ENCODE data around the gene COMP. TPM values are rescaled to one million over a fixed set of nuclear protein-coding genes. Genes with fewer than 3 reads are reported as not detected.

COMP gene
- total RNA-seq, 1 donor from 2014 or later: 1.7 TPM

DNA sequence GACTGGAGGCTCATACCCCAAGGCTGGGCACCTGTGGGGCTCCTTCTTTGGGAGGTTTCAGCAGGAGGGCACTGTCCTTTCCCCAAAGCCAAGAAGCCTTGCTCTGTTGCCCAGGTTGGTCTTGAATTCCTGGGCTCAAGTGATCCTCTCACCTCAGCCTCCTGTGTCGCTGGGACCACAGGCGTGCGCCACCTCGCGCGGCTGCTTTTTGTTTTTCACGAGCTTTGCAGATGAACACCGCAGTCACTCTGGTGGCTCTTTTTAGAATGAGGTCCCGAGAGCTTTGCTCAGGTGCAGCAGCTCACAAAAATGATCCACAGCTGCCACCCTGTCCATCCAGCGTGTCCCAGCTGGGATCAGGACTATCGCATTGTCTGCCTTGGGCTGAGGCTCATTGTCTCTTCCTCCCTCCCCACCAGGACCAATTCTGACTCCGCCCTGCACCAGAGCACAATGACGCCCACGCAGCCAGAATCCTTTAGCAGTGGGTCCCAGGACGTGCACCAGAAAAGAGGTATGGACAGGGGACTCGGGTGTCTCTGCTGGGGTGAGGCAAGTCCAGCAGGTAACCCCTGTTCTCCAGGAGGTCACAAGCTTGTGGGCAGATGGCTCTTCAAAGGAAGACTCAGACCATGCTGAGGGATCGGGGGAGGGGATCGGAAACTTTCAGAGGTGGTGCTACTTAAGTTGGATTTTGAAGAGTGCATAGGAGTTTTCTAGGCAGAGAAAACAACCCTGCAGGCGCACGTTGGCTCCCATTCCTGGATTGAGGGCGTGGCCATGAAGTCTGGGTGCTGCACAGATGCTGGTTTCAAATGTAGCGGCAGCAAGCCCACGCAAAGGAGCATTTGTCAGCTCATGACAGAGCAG is 41.5 kb downstream of the COMP start:
- Mint-ChIP-seq H3K27me3 (ENCODE audit: low read depth, unreplicated experiment) (peaks cover 2% of the 10 kb centered on the region), H3K4me3 (ENCODE audit: unreplicated experiment) (no peak overlapping the region), H3K9me3 (ENCODE audit: unreplicated experiment) (no peaks in the 10 kb centered on the region), H3K27ac (ENCODE audit: unreplicated experiment) (no peak overlapping the region), H3K4me1 (ENCODE audit: low read depth, unreplicated experiment) (peaks cover 7% of the 10 kb centered on the region), H3K36me3 (ENCODE audit: low read depth, unreplicated experiment) (peaks cover 11% of the 10 kb centered on the region)
- DNase-seq (ENCODE audit: low read depth) (no peak), FAIRE-seq (no peak)
- H3K4me3 ChIP-seq (ENCODE audit: insufficient read depth, low read depth, low read length): no peak overlapping the region
- no peak overlapping the region for H3K4me2 ChIP-seq (ENCODE audit: low read length)
- H3K9me3 ChIP-seq (ENCODE audit: insufficient read depth, low read depth, low read length): no peaks in the 10 kb centered on the region
- peaks cover 10% of the 10 kb centered on the region for H4K20me1 ChIP-seq (ENCODE audit: insufficient read depth, low read length)
- H2AFZ ChIP-seq (ENCODE audit: low read depth, low read length): no peak overlapping the region
- no peak for TF ChIP-seq EZH2 (IDR thresholded peaks at IDR 0.05; ENCODE audit: insufficient read depth, low read length)
- TF ChIP-seq CTCF (IDR thresholded peaks at IDR 0.05; ENCODE audit: insufficient read depth, low read depth, low read length): no peak
- no peaks in the 10 kb centered on the region for H3K36me3 ChIP-seq (ENCODE audit: insufficient read depth, low read length)
- H3K4me1 ChIP-seq (ENCODE audit: insufficient read depth, low read length): no peaks in the 10 kb centered on the region
- H3K27me3 ChIP-seq (ENCODE audit: insufficient read depth, low read length): no peaks in the 10 kb centered on the region
- no peak overlapping the region for H3K27ac ChIP-seq (ENCODE audit: low read depth, low read length)
- no peaks in the 10 kb centered on the region for H3K79me2 ChIP-seq (ENCODE audit: insufficient read depth, low read length)
- H3K9ac ChIP-seq (ENCODE audit: low read length): no peak overlapping the region

DNA sequence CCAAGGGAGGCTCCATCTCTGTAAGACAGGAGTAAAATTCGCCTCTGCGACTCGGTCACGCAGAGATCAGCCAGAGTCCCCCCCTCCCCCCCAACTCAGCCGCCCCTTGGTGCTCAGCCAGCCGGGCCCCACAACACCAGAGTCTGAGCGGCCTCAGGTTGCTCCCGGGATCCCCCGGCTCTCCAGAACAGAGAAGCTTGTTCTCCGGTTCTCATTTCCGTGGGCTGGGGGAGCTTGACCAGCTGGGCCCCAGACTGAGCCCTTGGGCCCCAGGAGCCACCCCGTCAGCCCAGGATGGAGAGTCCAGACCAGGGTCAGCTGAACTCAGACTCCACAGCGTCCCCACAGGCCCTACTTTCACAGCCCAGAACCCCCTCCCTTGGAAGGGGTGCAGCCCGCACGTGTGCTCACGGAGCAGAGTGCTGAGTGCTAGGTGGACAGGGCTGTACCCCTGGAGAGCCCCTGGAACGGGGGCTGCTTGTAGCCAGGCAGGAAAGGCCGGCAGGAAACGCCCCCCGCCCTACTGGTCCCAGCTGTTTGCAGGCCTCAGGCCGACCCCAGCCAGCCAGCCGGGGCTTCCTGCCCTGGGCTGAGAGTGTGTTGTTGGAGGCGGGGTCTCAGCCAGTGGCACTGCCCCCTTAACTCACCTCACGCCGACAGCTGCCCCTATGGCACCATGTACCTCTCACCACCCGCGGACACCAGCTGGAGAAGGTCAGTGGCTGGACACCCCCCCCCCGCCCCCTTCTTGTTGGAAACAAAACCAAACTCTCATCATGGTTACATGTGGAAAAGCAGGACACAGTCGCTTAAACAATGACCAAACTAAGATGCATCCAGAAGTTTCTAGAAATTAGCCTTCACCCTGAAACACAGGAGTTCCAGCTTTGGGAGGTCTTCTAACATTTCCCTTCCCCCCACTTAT is 44.4 kb downstream of the COMP start:
- Mint-ChIP-seq H3K9me3 (ENCODE audit: unreplicated experiment) (no peaks in the 10 kb centered on the region), H3K4me3 (ENCODE audit: unreplicated experiment) (no peak overlapping the region), H3K36me3 (ENCODE audit: low read depth, unreplicated experiment) (peaks cover 9% of the 10 kb centered on the region), H3K4me1 (ENCODE audit: low read depth, unreplicated experiment) (peaks cover 7% of the 10 kb centered on the region), H3K27me3 (ENCODE audit: low read depth, unreplicated experiment) (peaks cover 2% of the 10 kb centered on the region), H3K27ac (ENCODE audit: unreplicated experiment) (no peak overlapping the region)
- FAIRE-seq (no peak), DNase-seq (ENCODE audit: low read depth) (no peak)
- no peak overlapping the region for H3K4me3 ChIP-seq (ENCODE audit: insufficient read depth, low read depth, low read length)
- no peaks in the 10 kb centered on the region for H3K9me3 ChIP-seq (ENCODE audit: insufficient read depth, low read depth, low read length)
- peaks cover 35% of the 10 kb centered on the region for H4K20me1 ChIP-seq (ENCODE audit: insufficient read depth, low read length)
- no peaks in the 10 kb centered on the region for H3K36me3 ChIP-seq (ENCODE audit: insufficient read depth, low read length)
- no peak overlapping the region for H2AFZ ChIP-seq (ENCODE audit: low read depth, low read length)
- no peak overlapping the region for H3K27ac ChIP-seq (ENCODE audit: low read depth, low read length)
- H3K9ac ChIP-seq (ENCODE audit: low read length): no peak overlapping the region
- no peaks in the 10 kb centered on the region for H3K27me3 ChIP-seq (ENCODE audit: insufficient read depth, low read length)
- H3K79me2 ChIP-seq (ENCODE audit: insufficient read depth, low read length): no peaks in the 10 kb centered on the region
- TF ChIP-seq CTCF (IDR thresholded peaks at IDR 0.05; ENCODE audit: insufficient read depth, low read depth, low read length) (no peak), EZH2 (IDR thresholded peaks at IDR 0.05; ENCODE audit: insufficient read depth, low read length) (no peak)
- no peaks in the 10 kb centered on the region for H3K4me1 ChIP-seq (ENCODE audit: insufficient read depth, low read length)
- no peak overlapping the region for H3K4me2 ChIP-seq (ENCODE audit: low read length)
